Progenitor cell of endocrine pancreas (in vitro differentiated cells): ENCODE data around the gene RGL3. TPM values are rescaled to one million over a fixed set of nuclear protein-coding genes. Genes with fewer than 3 reads are reported as not detected.
"Not testable (repeated sequence)": the region's sequence is repeated elsewhere in the genome, so short reads cannot be mapped to it uniquely, and the experiment has no call there.

ENCODE experiments used
- DNase-seq: peaks from one replicate; pipeline ENCODE4 v3.0.0; 2021; ENCODE audit warnings: low spot score; ENCODE audit not compliant: unreplicated experiment
- H3K27ac Mint-ChIP-seq: 2 replicates; pipeline ENCODE4 v1.8.0; 2021; ENCODE audit warnings: mild to moderate bottlenecking, moderate library complexity, mixed read lengths
- H3K27me3 Mint-ChIP-seq: 2 replicates; pipeline ENCODE4 v1.8.0; 2021; ENCODE audit warnings: mixed read lengths
- H3K36me3 Mint-ChIP-seq: 2 replicates; pipeline ENCODE4 v1.8.0; 2022; ENCODE audit warnings: mixed read lengths; ENCODE audit not compliant: insufficient read depth
- H3K4me1 Mint-ChIP-seq: 2 replicates; pipeline ENCODE4 v1.8.0; 2021; ENCODE audit warnings: low read depth, mixed read lengths
- H3K4me3 Mint-ChIP-seq: 2 replicates; pipeline ENCODE4 v1.8.0; 2021; ENCODE audit warnings: low read depth, mild to moderate bottlenecking, moderate library complexity, mixed read lengths
- H3K9me3 Mint-ChIP-seq: 2 replicates; pipeline ENCODE4 v1.8.0; 2021; ENCODE audit warnings: low read depth, mixed read lengths
- total RNA-seq: library from RNA; stranded (reverse); gene quantifications from 2 replicates; pipeline ENCODE4 v1.2.1, GENCODE V29; 2021
- TF ChIP-seq, protein P1 (sequence below): fragments of 200-600 bp; sonication (generic); IDR thresholded peaks from one replicate; pipeline ENCODE4 v1.5.0; 2021; ENCODE audit warnings: antibody characterized with exemption, mild to moderate bottlenecking; ENCODE audit not compliant: unreplicated experiment

The RGL3 gene
- total RNA-seq, 1 donor from 2014 or later: 284 TPM

GRCh38 chr19:11410682-11411081 is 8.4 kb downstream of the RGL3 start:
- no peak for DNase-seq
- Mint-ChIP-seq H3K27ac (no peak overlapping the region), H3K27me3 (no peaks in the 10 kb centered on the region), H3K36me3 (peaks cover 12% of the 10 kb centered on the region), H3K9me3 (no peaks in the 10 kb centered on the region), H3K4me3 (no peak overlapping the region), H3K4me1 (no peaks in the 10 kb centered on the region)
- TF ChIP-seq, protein P1, sequence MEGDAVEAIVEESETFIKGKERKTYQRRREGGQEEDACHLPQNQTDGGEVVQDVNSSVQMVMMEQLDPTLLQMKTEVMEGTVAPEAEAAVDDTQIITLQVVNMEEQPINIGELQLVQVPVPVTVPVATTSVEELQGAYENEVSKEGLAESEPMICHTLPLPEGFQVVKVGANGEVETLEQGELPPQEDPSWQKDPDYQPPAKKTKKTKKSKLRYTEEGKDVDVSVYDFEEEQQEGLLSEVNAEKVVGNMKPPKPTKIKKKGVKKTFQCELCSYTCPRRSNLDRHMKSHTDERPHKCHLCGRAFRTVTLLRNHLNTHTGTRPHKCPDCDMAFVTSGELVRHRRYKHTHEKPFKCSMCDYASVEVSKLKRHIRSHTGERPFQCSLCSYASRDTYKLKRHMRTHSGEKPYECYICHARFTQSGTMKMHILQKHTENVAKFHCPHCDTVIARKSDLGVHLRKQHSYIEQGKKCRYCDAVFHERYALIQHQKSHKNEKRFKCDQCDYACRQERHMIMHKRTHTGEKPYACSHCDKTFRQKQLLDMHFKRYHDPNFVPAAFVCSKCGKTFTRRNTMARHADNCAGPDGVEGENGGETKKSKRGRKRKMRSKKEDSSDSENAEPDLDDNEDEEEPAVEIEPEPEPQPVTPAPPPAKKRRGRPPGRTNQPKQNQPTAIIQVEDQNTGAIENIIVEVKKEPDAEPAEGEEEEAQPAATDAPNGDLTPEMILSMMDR: no peak

DNA sequence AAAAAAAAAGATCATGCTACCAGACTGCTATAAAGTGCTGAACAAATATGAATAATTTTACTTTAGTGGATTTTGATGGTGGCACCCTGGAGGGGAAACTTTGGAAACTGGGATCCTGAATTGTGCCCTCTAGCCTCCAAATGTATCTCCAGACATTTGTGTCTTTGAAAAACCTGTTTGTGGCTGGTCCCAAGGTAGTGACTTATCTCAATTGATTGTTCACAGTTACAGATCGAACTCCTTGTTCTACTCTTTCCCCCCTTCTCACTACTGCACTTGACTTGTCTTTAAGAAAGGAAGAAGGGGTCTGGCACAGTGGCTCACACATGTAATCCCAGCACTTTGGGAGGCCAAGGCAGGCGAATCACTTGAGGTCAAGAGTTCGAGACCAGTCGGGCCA is 10.5 kb downstream of the RGL3 start:
- no peaks in the 10 kb centered on the region for H3K4me1 Mint-ChIP-seq
- H3K36me3 Mint-ChIP-seq: peaks cover 14% of the 10 kb centered on the region
- no peaks in the 10 kb centered on the region for H3K27me3 Mint-ChIP-seq
- H3K27ac Mint-ChIP-seq: no peak overlapping the region
- H3K4me3 Mint-ChIP-seq: no peak overlapping the region
- H3K9me3 Mint-ChIP-seq: no peaks in the 10 kb centered on the region
- no peak for DNase-seq
- TF ChIP-seq, protein P1: no peak

- not testable (repeated sequence) for DNase-seq, H3K4me3 Mint-ChIP-seq, H3K27me3 Mint-ChIP-seq, H3K4me1 Mint-ChIP-seq, H3K9me3 Mint-ChIP-seq, H3K27ac Mint-ChIP-seq
- peaks cover 13% of the 10 kb centered on the region for H3K36me3 Mint-ChIP-seq
Measured at GRCh38 chr19:11406703-11407236, 12.3 kb downstream of the RGL3 start.

GRCh38 chr19:11405846-11406643 is 13.1 kb downstream of the RGL3 start:
- Mint-ChIP-seq H3K9me3 (no peaks in the 10 kb centered on the region), H3K4me1 (no peaks in the 10 kb centered on the region), H3K27ac (no peak overlapping the region), H3K4me3 (no peak overlapping the region), H3K36me3 (peaks cover 13% of the 10 kb centered on the region), H3K27me3 (no peaks in the 10 kb centered on the region)
- DNase-seq: no peak
- TF ChIP-seq, protein P1: no peak

DNA sequence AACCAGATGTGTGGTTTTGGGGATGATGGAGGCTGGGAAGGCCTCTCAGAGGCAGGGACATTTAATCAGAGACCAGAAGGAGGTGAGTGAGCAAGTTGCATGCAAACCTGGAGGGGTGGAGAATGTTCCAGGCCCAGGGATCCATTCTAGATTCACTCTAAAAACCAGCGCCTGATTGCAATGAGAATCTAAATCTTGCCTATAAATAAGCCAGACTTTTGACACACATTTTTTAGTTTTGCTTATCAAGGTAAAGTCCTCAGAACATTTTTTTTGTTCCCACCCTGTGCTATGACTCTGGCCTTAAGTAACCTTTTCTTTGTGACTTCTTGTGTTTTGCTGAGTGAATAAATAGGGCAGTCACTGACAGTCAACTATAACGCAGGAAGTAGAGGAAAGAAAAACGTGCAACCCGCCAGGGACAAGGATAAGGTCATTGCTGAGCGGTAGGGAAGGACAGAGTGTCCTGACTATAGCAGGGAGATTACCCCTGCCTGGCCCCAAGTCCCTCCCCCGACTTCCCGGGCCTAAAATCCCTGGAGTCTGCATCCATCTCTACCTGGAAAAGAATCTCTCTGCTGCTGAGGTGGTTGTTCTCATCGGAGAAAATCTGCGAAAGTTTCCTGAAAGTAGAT is 14.4 kb downstream of the RGL3 start:
- H3K9me3 Mint-ChIP-seq: no peaks in the 10 kb centered on the region
- DNase-seq: no peak

More for the DNA sequence above, 14.4 kb downstream of the RGL3 start:
- no peaks in the 10 kb centered on the region for H3K4me1 Mint-ChIP-seq
- H3K4me3 Mint-ChIP-seq: no peak overlapping the region
- TF ChIP-seq, protein P1: no peak
- no peaks in the 10 kb centered on the region for H3K27me3 Mint-ChIP-seq
- H3K36me3 Mint-ChIP-seq: peaks cover 17% of the 10 kb centered on the region
- H3K27ac Mint-ChIP-seq: no peak overlapping the region
